ENCODE measurements around the gene ANO10.

DNA sequence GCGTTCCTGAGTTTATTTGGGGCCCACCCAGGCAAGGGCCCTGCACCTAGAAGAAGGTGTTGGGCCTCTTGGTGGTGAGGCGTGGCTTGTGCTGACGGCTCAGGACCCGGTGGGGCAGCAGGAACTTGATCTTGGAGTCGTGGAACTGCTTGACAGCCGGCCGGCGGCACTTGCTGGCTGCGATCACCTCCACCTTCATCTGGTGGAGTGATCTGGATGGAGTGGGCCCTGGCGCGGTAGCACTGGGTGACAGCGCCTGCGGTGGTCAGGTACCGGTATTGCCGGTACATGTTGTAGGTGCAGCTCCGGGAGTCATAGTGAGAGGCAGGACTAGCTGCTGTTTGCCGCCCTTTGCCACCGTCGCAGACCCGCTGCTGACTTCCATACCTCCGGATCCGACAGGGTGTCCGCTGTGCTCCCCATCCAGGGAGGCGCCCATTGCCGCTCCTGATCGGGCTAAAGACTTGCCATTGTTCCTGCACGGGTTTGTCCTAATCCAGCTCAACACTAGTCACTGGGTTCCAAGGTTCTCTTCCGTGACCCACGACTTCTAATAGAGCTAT lies 136.8 kb downstream of the ANO10 start:
- TF ChIP-seq, protein P1, sequence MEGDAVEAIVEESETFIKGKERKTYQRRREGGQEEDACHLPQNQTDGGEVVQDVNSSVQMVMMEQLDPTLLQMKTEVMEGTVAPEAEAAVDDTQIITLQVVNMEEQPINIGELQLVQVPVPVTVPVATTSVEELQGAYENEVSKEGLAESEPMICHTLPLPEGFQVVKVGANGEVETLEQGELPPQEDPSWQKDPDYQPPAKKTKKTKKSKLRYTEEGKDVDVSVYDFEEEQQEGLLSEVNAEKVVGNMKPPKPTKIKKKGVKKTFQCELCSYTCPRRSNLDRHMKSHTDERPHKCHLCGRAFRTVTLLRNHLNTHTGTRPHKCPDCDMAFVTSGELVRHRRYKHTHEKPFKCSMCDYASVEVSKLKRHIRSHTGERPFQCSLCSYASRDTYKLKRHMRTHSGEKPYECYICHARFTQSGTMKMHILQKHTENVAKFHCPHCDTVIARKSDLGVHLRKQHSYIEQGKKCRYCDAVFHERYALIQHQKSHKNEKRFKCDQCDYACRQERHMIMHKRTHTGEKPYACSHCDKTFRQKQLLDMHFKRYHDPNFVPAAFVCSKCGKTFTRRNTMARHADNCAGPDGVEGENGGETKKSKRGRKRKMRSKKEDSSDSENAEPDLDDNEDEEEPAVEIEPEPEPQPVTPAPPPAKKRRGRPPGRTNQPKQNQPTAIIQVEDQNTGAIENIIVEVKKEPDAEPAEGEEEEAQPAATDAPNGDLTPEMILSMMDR (IDR thresholded peaks at IDR 0.05): no peak
- no peak for TF ChIP-seq POLR2A (IDR thresholded peaks at IDR 0.05)
